HG02798 (cell line): Measurements from ENCODE around the gene SCGB1D2.

Experiments used
- ATAC-seq: cut with Tn5 transposase; IDR thresholded peaks from one replicate; pipeline ENCODE4 v1.9.1; 2021; ENCODE audit warnings: mild to moderate bottlenecking; ENCODE audit not compliant: unreplicated experiment, poor library complexity

The SCGB1D2 gene

GRCh38 chr11:62256281-62256680 is 14.2 kb downstream of the SCGB1D2 start:
- no peak for ATAC-seq

GRCh38 chr11:62260261-62260953 is 18.4 kb downstream of the SCGB1D2 start:
- no peak for ATAC-seq

GRCh38 chr11:62264004-62264403 is 22.0 kb downstream of the SCGB1D2 start:
- ATAC-seq: no peak

GRCh38 chr11:62266558-62266957 is 24.5 kb downstream of the SCGB1D2 start:
- ATAC-seq: no peak

- ATAC-seq: no peak
Observed at GRCh38 chr11:62267050-62267449, 25.0 kb downstream of the SCGB1D2 start.

- ATAC-seq: no peak
Observed at GRCh38 chr11:62267576-62267975, 25.5 kb downstream of the SCGB1D2 start.

- ATAC-seq: no peak
Observed at GRCh38 chr11:62269654-62270278, 27.7 kb downstream of the SCGB1D2 start, which contains the start of gene SCGB2A2. SCGB2A2 (plus strand) TSS chr11:62270158; CDS start chr11:62270217, 59 bp downstream.

- no peak for ATAC-seq
Observed at GRCh38 chr11:62273284-62273683, 31.2 kb downstream of the SCGB1D2 start.

- no peak for ATAC-seq
Observed at GRCh38 chr11:62273789-62274275, 31.8 kb downstream of the SCGB1D2 start.

GRCh38 chr11:62280452-62280851 is 38.4 kb downstream of the SCGB1D2 start:
- no peak for ATAC-seq
